Placental pericyte (primary cell): Measurements from ENCODE around the gene NPVF. TPM values are rescaled to one million over a fixed set of nuclear protein-coding genes. Genes with fewer than 3 reads are reported as not detected.

ENCODE experiments used
- small RNA-seq: library from RNA; depleted of rRNA; stranded (forward); fragments of <200 nt; gene quantifications from one replicate; pipeline ENCODE3, GENCODE V24; 2012; ENCODE audit warnings: low replicate concordance
- total RNA-seq: library from RNA; depleted of rRNA; stranded (reverse); fragments of >200 nt; gene quantifications from 2 replicates; pipeline ENCODE4 v1.2.3, GENCODE V29; 2012

NPVF gene
- total RNA-seq, result not detected in 2 replicates

GRCh38 chr7:25228386-25228785 lies at the start of gene NPVF:
NPVF (minus strand) TSS chr7:25228486; CDS start chr7:25228439, 47 bp downstream.

Small RNA genes within 50 kb of the gene (small RNA-seq; reads per million reads assigned to genes)
- gene RF00012, result not detected

Other genes with a start within 250 kb of the NPVF start
- 40.7 and 55.7 TPM in 2 replicates for gene OSBPL3, start 248.3 kb downstream of the NPVF start, total RNA-seq
- 27.4 and 38.5 TPM in 2 replicates for gene CYCS, start 103.2 kb downstream of the NPVF start, total RNA-seq